HCT116 (cell line): ENCODE results near the gene SLC44A5.

Experiments
- EGR1 ChIP-seq: IDR thresholded peaks from 2 replicates; pipeline ENCODE4 v1.6.1; 2012; ENCODE audit warnings: low read depth
- EZH2 ChIP-seq: fragments of 200-600 bp; sonication (generic); IDR thresholded peaks from 2 replicates; pipeline ENCODE4 v1.6.1; 2017; ENCODE audit warnings: antibody characterized with exemption, mixed run types
- POLR2A ChIP-seq: IDR thresholded peaks from 2 replicates; pipeline ENCODE4 v1.7.0; 2011; ENCODE audit warnings: borderline replicate concordance; ENCODE audit not compliant: insufficient read depth, insufficient read length; ENCODE audit errors: extremely low read depth
- ZFX ChIP-seq: fragments of 450-650 bp; IDR thresholded peaks from 2 replicates; pipeline ENCODE4 v1.6.1; 2017
- TF ChIP-seq, protein P1 (sequence below): IDR thresholded peaks from 2 replicates; pipeline ENCODE4 v1.6.1; 2012

DNA sequence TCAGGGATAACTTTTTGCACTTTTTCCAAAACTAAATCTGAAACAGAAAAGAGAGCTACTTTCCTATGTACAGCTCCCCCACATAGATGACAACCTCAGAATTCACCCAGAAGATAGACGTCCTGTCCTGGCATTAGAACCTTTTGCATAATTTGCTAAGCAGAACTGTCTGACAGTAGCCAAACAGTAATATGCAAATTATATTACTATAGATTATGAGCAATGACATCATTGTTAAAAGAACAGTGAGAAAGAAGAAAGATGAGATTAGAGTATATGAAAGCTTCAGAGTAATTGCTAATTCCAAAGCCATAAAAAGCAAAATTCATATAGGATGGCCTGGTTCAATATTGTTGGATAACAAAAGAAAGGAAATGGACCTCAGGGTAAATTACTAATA is 43.7 kb downstream of the SLC44A5 start:
- TF ChIP-seq EGR1: no peak
- no peak for TF ChIP-seq EZH2
- no peak for TF ChIP-seq ZFX
- TF ChIP-seq, protein P1, sequence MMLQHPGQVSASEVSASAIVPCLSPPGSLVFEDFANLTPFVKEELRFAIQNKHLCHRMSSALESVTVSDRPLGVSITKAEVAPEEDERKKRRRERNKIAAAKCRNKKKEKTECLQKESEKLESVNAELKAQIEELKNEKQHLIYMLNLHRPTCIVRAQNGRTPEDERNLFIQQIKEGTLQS: no peak
- TF ChIP-seq POLR2A: no peak
